ENCODE measurements around the gene RNASE12.
"Not testable (repeated sequence)": the region's sequence is repeated elsewhere in the genome, so short reads cannot be mapped to it uniquely, and the experiment has no call there.

RNASE12 gene

GRCh38 chr14:20578784-20579502 lies 12.2 kb downstream of the RNASE12 start:
- no peak for DNase-seq

- DNase-seq = no peak
Observed at GRCh38 chr14:20578325-20578724, 12.9 kb downstream of the RNASE12 start.

- DNase-seq = not testable (repeated sequence)
Observed at GRCh38 chr14:20572382-20572990, 18.7 kb downstream of the RNASE12 start.

GRCh38 chr14:20570720-20571119 lies 20.5 kb downstream of the RNASE12 start:
- DNase-seq = not testable (repeated sequence)

GRCh38 chr14:20569865-20570264 lies 21.3 kb downstream of the RNASE12 start:
- DNase-seq = not testable (repeated sequence)

- DNase-seq = no peak
Observed at GRCh38 chr14:20569066-20569465, 22.1 kb downstream of the RNASE12 start.

- no peak for DNase-seq
Observed at GRCh38 chr14:20568393-20568792, 22.8 kb downstream of the RNASE12 start.

- DNase-seq = not testable (repeated sequence)
Observed at GRCh38 chr14:20567199-20567598, 24.0 kb downstream of the RNASE12 start.

GRCh38 chr14:20564501-20564997 lies 26.6 kb downstream of the RNASE12 start:
- no peak for DNase-seq

- DNase-seq = no peak
Observed at GRCh38 chr14:20563971-20564370, 27.2 kb downstream of the RNASE12 start.

GRCh38 chr14:20560961-20561360 lies 30.2 kb downstream of the RNASE12 start, which contains the start of gene RNASE9:
Gene RNASE9, minus strand, starts transcription at chr14:20561047.
- no peak for DNase-seq

- DNase-seq = no peak
Observed at GRCh38 chr14:20559461-20559904, 31.7 kb downstream of the RNASE12 start.

GRCh38 chr14:20557212-20557542 lies 34.0 kb downstream of the RNASE12 start:
- no peak for DNase-seq

GRCh38 chr14:20556500-20557211 lies 34.5 kb downstream of the RNASE12 start:
- no peak for DNase-seq

- DNase-seq = no peak
Observed at GRCh38 chr14:20555845-20556244, 35.3 kb downstream of the RNASE12 start.

- DNase-seq = no peak
Observed at GRCh38 chr14:20553024-20553423, 38.2 kb downstream of the RNASE12 start.

GRCh38 chr14:20551606-20552005 lies 39.6 kb downstream of the RNASE12 start:
- no peak for DNase-seq

GRCh38 chr14:20550926-20551325 lies 40.2 kb downstream of the RNASE12 start:
- DNase-seq = no peak

GRCh38 chr14:20548414-20549158 lies 42.6 kb downstream of the RNASE12 start:
- no peak for DNase-seq

- DNase-seq = no peak
Observed at GRCh38 chr14:20546877-20547276, 44.3 kb downstream of the RNASE12 start.
